GM18520 (cell line): ENCODE results near the gene NACC2.

Experiments
- ATAC-seq: cut with Tn5 transposase; IDR thresholded peaks from one replicate; pipeline ENCODE4 v1.9.1; 2021; ENCODE audit not compliant: unreplicated experiment

NACC2 gene

DNA sequence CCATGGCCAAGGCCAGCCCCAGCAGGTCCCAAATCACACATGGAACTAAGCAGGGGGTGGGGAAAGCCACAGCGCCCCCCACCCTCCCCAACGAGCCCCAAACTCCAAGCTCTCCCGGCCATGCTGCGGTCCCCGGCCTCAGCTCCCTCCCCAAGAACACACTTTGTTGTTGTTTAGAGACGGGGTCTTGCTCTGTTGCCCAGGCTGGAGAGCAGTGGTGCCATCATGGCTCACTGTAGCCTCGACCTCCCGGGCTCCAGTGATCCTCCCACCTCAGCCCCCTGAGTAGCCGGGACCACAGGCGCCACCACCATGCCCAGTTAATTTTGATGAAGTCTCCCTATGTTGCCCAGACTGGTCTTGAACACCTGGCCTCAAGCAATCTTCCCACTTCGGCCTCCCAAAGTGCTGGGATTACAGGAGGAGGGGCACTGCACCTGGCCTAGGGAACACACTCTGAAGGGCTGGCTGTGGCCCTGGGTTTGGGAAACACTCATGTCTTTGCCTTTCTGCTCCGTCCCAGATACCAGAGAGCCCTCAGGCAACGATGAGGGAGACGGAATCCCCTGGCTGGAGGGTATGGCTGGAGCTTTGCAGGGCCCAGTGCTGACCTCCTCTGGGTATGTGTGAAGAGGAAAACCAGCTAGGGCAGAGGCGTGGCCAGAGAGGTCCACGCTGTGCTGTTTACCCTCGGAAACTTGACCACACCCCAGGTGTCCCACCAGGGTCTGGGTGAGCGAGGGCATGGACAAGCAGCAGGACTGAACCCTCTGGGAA, 80.8 kb downstream of the NACC2 start:
- ATAC-seq = no peak

DNA sequence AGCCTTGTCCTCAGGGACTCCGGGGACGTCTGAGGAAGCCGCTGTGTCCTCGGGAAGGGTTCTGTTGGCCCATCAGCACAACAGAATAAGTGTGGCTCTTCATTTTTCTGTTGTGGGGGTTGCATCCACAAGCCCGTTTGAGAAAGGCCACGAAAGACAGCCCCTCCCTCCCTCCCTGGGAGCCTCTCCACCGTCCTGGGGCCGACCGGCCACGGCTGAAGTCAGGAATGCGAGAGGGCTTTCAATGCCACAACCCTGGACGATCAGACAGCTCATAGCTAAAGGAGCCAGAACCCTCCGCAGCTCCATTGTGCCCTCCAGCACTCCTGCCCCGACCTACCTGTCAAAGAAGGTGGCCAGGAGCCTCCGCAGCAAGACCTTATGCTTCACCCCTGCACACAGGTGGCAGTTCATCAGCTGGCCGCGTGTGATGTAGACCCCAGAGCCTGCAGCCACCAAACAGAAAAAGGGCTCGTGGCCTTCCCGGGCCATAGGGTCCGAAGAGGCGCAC, 81.5 kb downstream of the NACC2 start:
- ATAC-seq = no peak

DNA sequence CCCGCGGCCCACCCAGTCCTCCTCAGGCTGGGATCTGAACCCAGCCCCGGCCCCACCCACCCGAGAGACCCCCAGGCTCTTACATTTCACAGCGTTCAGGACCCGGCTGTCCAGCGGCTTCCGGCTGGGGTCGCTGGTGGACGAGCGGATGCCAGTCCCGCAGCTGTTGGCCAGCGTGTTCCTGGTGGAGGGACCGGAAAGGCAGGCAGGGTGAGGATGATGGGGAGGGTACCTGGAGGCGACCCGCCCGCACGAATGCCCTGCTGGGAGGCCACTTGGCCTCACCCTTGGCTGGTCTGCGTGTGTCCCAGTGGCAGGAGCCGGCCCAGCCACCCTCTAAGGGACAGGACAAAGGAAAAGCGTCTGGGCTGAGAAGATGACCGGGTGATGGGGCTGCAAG, 82.0 kb downstream of the NACC2 start:
- no peak for ATAC-seq

DNA sequence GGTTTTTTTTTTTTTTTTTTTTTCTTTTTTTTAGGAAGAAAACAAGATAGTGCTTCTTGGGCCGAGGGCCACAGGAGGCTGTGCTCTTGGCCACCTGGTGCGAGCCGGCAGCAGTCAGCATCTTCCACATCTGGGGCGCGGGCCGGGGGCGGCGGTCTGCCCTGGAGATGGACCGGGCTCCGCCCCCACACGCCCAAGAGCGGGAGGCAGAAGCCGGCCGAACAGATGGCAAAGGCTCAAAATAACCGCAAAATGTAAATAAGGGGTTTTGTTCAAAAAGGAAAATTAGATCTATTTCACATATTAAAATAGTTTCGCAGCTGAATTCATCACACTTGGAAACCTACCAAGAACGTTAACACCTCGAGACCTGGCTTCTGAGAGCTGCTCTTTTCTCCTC, 82.4 kb downstream of the NACC2 start:
- no peak for ATAC-seq

DNA sequence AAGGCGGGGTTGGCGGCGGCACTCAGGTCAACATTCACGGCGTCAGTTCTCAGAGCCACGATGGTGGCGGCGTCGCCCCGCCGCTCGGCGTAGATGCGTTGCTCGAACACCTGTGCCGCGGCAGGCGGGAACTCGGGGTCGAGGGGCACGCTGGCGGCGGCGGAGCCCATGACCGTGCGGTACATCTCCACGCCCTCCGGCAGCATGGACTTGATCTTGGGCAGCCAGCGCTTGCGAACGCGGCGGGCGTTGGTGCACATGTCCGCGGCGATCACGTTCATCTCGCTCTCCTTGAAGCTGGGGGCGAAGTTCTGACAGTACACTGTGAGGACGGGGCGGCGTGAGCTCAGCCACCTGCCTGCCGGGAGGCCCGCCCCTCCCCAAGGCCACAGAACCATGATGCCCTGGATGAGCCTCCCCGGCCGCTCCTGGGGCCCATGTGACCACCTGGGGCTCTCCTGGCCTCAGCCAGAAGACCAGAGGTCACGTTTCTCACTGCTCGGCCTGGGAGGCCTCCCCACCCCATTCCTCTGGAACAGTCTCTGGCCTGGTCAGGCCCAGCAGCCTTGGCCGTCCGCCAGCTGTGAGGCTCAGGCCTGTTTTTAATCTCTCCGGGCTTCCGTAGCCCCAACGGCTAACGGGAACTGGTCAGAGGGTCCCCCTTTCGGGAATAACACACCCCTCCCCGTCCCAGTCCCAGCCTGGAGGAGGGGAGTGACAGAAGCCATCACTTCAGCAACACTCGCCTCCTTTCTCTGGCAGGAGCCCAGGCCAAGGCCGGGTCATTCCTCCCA, 83.2 kb downstream of the NACC2 start:
- ATAC-seq = no peak

DNA sequence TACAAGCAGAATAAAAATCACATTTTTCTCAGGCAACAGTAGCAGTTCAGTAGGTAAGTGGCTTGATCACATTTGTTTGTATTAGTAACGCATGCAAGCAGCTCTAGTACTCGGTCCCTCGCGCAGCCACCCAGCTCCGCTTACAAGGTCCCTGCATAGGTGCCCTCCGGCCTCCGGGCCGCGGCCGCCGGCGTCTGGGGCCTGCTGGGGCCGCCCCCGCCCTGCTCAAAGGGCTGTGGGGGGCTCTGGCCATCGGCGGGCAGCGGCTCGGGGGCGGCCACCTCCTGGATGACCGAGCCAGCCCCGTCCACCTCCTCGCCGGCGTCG, 83.8 kb downstream of the NACC2 start:
- no peak for ATAC-seq

DNA sequence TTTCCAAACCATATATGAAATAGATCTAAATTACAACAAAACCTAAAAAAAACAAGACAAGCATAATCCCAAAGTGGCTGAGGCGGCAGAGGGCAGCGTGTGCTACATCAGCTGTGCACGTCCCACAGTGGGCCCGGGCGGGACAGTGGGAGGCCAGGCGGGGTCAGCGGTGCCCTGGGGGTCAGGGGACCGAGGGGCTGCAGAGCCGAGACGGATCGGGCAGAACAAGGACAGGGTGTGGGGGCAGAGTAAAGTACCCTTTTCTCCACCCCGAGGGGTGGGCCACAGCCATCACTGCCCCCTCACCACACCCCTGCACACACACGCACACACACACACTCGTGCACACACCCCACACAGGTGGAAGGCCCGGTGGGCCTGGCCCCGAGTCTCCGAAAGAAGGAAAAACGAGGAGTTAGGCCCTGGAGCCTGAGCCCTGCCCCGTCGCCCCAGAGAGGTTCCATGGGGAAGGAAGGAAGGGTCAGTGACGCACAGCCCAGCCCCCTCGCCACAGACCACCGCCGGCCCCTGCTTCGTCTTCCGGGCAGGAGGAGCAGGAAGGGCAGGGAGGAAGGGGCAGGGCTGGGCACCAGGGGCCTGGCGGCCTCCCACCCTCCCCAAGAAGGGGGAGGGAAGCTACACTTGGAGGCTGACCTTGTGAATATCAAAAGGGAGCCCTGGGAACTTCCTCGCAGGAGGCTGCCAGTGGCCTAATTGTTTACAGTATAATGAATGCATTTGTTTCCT, 84.3 kb downstream of the NACC2 start:
- ATAC-seq = no peak

DNA sequence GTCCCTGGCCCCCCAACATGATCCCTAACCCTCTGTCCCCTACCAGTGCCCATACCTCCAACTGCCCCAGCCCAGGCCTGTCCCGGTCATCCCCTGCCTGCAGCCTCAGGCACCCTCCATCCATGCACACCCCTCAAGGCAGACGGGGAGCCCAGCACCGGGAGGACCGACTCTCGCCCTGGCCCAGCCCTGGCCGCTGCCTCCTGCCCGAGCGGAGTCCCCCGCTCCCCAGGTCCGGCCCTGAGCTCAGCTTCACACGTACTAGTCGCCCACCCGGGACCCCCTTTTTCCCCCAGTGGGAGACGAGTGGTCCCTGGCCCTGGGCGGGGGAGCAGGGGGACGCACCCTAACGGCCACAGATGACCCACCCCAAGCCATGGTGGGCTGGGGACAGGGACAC, 84.9 kb downstream of the NACC2 start:
- ATAC-seq = no peak

DNA sequence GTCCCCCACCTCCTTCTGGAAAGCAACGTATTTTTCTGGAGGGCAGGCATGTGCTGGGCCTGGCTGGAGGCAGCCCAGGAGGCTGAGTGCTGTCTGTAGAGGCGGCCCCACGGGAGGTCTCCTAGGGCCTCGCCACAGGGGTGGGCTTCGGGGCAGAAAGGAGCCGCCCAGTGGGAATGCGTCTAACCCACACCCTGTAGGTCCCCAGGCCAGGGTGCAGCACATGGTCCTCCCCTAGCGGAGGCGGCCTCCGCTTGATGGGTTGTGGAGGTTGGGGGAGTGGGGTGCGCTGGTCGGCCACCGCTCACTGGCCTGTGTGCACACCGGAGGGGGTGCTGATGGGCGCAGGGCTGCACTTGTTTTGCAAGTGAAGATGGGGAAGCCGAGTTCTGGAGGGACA, 85.6 kb downstream of the NACC2 start:
- ATAC-seq = no peak

DNA sequence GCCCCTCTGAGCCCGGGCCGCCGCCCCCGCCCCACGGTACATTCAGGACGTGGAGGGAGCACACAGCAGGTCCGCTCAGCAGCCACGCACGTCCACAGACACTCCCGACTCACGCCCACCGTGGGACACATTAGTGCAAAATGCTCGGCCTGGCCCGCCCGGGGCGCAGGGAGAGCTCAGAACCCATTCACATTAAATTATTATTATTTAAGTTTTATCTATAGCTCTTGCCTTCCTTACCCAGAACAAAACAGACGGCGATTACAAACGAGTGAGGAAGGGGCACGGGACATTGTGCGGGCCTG, 86.4 kb downstream of the NACC2 start:
- ATAC-seq = no peak

DNA sequence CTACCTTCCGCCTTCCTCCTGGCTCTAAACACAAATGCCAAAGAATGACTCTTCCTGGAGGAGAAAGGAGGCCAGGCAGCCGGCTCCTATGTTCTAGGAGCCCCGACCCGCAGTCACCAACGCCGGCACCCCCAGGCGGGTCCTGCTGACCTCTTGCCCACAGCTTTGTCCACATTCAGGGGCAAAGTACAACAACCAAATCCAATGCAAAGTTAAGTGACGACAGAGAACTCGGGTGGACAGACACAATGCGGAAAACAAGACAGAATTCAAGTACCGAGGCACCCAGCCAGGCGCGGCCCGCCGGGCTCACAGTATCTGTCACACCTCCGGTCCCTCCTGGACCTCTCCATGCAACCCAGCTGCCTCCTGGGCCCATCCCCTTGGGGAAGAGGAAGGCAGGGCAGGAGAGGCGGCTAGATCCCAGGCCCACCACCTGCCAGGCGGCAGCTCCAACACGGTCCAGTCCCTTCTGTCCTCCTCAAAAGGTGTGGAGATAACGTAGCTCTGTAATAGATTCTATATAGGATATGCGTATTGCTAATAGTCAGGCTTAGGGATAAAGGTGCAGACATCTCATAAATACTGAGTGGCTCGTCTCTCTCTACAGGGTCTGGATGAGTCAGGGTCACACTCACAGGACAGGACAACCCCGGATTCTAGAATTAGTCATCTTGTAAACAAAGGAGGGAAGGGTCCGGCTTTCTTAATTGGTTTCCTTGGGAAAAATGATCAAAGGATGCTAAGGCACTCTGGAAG, 87.0 kb downstream of the NACC2 start:
- no peak for ATAC-seq

DNA sequence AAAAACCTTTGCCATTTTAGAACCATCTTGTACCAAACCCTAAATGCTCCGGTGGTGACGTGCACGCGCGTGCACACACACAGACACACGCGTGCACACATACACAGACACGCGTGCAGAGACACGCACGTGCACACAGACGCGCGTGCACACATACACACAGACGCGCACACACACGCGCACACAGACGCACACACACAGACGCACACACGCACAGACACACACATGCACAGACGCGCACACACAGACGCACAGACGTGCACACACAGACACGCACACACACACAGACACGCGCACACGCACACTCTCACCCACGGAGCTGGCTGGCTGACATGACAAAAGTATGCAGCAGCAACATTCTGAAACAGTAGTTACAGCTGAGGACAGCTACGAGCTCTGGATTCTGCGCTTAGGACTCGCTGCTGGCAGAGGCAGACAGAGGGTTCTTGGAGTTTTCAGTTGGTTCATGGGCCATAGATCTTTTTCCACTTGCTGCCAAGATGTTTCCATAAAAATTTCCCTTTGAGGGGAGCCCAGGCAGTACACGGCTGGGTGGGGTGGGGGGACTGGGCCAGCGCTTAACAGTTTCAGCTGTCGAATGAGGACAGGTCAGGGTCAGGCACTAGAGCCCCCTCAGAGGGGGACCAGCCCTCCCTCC, 87.7 kb downstream of the NACC2 start:
- no peak for ATAC-seq

DNA sequence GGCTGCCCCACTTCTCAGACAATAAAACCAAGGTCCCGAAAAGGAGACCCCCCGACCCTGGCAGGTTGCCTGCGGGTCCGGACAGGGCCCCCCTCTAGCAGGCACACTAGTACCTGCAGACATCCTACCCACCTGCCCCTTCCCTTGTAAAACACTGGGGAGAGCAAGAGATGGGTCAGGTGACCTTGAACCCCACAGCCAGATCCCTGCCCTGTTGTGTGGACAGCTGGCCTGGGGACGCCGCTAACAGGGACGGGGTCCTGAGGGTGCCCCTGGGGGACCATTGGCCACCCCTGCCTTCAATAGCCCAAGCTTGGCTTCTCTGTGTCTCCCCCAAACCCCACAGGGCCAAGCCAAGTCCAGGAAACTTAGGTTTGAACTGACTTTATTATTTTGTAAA, 88.9 kb downstream of the NACC2 start:
- ATAC-seq = no peak

DNA sequence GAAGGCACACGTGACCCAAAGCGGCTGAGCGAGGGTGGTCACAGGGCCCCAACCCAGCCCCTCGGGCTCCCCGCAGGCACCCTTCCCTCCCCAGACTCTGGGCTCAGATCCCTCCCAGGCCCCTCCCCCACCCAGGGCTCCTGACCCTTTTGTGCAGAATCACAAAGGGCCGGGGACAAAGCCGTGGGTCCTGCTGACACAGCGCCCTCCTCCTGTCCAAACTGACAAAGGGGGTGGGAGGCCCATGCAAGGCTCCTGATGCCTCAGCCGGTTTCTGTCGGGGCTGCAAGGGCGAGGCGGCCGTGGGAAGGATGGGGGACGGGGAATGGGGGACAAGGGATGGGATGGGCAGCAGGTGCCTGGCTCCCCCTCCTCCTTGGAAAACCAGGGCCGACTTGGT, 90.4 kb downstream of the NACC2 start:
- no peak for ATAC-seq

DNA sequence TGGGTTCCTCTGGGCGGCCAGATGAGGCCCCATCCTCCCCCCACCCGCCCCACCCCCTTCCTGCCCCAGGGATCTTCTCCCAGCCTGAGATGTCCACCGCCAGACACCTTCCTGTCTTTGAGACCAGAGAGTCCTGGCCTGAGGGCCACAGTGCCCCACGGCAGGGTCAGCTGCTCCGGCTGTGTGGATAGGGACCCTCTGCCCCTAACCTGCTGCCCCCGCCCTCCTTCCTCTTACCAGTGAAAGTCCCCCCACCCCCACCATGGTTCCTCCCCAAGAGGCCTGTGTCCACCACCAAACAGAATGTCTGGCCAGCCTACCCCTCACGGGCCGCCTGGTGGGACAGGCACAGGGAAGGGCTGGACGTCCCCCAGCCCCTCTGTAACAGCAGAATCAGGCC, 90.9 kb downstream of the NACC2 start:
- ATAC-seq = no peak

DNA sequence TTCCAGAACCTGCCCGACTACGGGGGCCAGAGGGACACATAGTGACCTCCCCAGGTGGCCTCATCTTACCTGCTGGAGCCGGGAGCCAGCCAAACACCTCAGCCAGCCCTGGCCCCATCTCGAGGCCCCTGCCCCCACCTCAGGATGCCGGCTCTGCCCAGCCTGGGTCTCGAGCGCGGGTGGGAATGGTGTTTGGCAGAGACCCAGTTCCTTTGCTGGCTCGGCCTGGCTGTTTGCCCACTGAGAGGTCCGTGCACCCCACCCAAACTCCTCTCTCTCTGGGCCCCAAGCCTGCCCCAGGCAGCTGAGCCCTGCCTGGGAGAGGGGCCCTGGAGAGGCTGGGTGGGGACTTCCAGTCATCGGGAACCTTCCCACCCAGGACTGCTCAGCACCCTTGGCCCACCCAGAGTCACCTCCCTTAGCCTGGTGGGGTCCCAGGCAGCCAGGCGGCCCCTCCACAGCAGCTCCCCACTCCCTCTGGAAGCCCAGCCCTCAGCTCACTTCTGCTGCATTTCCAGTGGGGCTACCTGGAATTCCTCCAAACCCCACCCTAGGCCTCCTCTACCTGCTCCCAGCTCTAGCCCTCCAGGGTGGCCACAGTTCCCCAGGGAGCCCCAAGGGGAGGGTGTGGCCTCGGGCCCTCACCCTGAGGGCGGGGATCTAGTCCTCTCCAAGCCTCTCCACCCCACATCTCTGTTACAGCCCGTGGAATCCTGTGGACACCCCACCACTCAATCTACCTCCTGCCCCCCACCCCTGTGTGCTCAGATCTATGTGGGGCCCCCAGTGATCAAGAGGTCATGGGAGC, 91.5 kb downstream of the NACC2 start:
- no peak for ATAC-seq

DNA sequence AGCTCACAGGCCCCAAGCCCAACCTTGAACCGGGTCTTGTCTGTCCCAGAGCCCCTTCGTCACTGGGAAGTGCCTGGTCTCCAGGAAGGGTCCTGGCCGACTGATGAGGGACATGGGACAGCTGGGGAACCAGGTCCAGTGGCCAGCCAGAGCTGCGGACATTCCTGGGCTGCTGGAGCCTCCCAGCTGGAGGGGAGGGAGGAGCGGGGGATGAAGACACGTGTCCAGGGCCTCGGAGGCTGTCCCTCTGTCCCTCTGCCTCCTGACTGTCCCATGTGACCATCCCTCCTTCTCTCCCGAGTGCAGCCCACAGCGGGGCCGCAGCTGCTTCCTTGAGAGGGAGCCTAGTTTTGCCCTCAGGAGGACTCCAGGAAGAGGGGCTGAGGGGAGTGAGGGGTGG, 92.2 kb downstream of the NACC2 start:
- ATAC-seq = no peak

DNA sequence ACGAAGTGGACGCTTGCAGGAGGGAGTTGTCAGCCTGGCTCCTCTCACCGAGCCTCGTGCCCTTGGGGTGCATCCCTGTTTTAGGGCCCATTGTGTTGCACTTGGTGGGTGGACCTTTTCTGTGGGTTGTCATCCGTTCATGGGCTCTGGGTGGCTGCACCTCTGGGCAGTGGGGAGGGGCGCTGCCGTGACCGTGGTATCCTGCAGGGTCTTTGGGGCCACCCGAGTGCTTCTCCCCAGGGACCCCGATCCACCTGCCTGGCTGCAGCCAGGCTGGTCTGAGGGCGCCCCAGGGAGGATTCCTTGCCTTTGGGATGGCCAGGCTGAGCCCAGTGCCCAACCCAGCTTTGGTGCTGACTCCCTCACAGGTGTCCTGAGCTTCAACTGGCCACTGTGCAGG, 92.9 kb downstream of the NACC2 start:
- no peak for ATAC-seq

DNA sequence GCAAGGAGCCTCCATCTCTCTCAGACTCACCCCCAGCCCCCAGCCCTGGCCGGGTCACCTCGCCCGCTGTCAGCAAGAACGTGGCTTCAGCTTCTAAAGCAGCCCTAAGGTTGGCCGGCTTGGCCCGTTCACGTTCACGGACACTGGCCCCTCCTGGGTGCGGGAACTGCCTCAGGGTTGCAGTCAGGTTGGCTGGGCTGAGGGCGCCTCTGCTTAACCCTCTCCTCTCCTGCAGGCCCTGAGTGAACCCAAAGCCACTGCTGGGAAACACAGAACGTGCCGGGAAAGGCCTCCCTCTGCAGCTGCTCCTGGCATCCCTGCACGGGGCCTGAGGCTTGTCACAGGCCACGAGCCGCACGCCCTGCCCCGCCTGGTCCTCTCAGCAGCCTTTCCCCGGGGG, 93.9 kb downstream of the NACC2 start:
- no peak for ATAC-seq
